T-cell (primary cell): ENCODE results near the gene UCHL5. TPM values are rescaled to one million over a fixed set of nuclear protein-coding genes. Genes with fewer than 3 reads are reported as not detected.

ENCODE experiments used
- ATAC-seq, 4 experiments: fragments of 200-7000 bp in 3 of 4; fragments of 150-1000 bp in 1 of 4; cut with Tn5 transposase; replicated peaks in 1 of 4; 1 replicate in 3 of 4; 2 replicates in 1 of 4; pipeline ENCODE4 v1.10.0; 2021; ENCODE audit warnings: moderate library complexity in 3 of 4, mild to moderate bottlenecking in 2 of 4, moderate number of reproducible peaks in 1 of 4
- CTCF ChIA-PET, 2 donors: fragments of 300-600 bp; sonication (Branson Sonifier 250); formaldehyde crosslinking; loops; one replicate each; lab custom pipeline; 2022; ENCODE audit warnings: antibody characterized with exemption in 2 of 2; lab: Charles Lee
- POLR2A ChIA-PET, 2 donors: fragments of 300-600 bp; sonication (Branson Sonifier 250); formaldehyde crosslinking; loops; one replicate each; lab custom pipeline; 2022; ENCODE audit warnings: antibody characterized with exemption in 2 of 2; lab: Charles Lee
- DNase-seq, 35 experiments: peaks; one replicate each; pipeline versions ENCODE4 v3.0.0 to v3.0.0-alpha.2; 2013 to 2023
- H3K27ac ChIP-seq: one replicate; pipeline ENCODE4 v1.5.1; 2013; ENCODE audit warnings: low read length
- H3K27me3 ChIP-seq, 2 experiments: replicated peaks in 1 of 2; 1 replicate in 1 of 2; 2 replicates in 1 of 2; pipeline versions ENCODE4 v1.6.1 to v1.7.0; 2013; ENCODE audit warnings: low read length in 1 of 2, mixed read lengths in 1 of 2; ENCODE audit not compliant: control insufficient read depth in 2 of 2, insufficient read depth in 2 of 2; ENCODE audit errors: extremely low read depth in 1 of 2
- H3K36me3 ChIP-seq, 2 donors: 1 replicate in 1 of 2; 2 replicates in 1 of 2; pipeline versions ENCODE4 v1.6.1 to v1.7.0; 2013; ENCODE audit warnings: low read length in 1 of 2; ENCODE audit not compliant: control insufficient read depth in 2 of 2, insufficient read depth in 1 of 2; ENCODE audit errors: extremely low read depth in 1 of 2
- H3K4me1 ChIP-seq, 2 experiments: 1 replicate in 1 of 2; 2 replicates in 1 of 2; pipeline versions ENCODE4 v1.6.1 to v1.7.0; 2013; ENCODE audit warnings: low read length in 2 of 2, mixed read lengths in 1 of 2; ENCODE audit not compliant: insufficient read depth in 2 of 2, control insufficient read depth in 1 of 2; ENCODE audit errors: extremely low read depth in 1 of 2
- H3K4me3 ChIP-seq, 2 donors: 1 replicate in 1 of 2; 2 replicates in 1 of 2; pipeline versions ENCODE4 v1.5.1 to v1.7.0; 2013; ENCODE audit warnings: mild to moderate bottlenecking in 2 of 2, low read length in 1 of 2, moderate library complexity in 1 of 2; ENCODE audit not compliant: control insufficient read depth in 1 of 2; ENCODE audit errors: extremely low read depth in 1 of 2
- H3K9me3 ChIP-seq: 2 replicates; pipeline ENCODE4 v1.7.0; 2013
- H3K27ac Mint-ChIP-seq, 2 donors: one replicate each; pipeline ENCODE4 v1.8.0; 2020 to 2021; ENCODE audit warnings: mild to moderate bottlenecking in 2 of 2, mixed read lengths in 2 of 2
- H3K27me3 Mint-ChIP-seq, 2 donors: one replicate each; pipeline ENCODE4 v1.8.0; 2021 to 2022; ENCODE audit warnings: mixed read lengths in 2 of 2
- H3K36me3 Mint-ChIP-seq: one replicate; pipeline ENCODE4 v1.8.0; 2021; ENCODE audit warnings: mixed read lengths
- H3K4me1 Mint-ChIP-seq, 3 donors: one replicate each; pipeline ENCODE4 v1.8.0; 2020 to 2022; ENCODE audit warnings: mixed read lengths in 3 of 3, mild to moderate bottlenecking in 1 of 3
- H3K4me3 Mint-ChIP-seq, 3 donors: one replicate each; pipeline ENCODE4 v1.8.0; 2020 to 2022; ENCODE audit warnings: mild to moderate bottlenecking in 3 of 3, mixed read lengths in 3 of 3, moderate library complexity in 3 of 3
- H3K9me3 Mint-ChIP-seq, 3 donors: one replicate each; pipeline ENCODE4 v1.8.0; 2020 to 2022; ENCODE audit warnings: mixed read lengths in 3 of 3
- WGBS: methylation state at CpG from one replicate; pipeline ENCODE4 v1.1.5; 2013; ENCODE audit warnings: missing lambda C conversion rate; ENCODE audit not compliant: insufficient coverage; 5-methylcytosine and 5-hydroxymethylcytosine counted together
- total RNA-seq, 35 experiments: library from RNA in 6 of 35; stranded (reverse) in 6 of 35; fragments of 120-200 nt in 1 of 35; gene quantifications; one replicate each; pipeline versions ENCODE4 v1.2.1 to v1.2.4 and lab custom pipeline; 2013 to 2026

UCHL5 gene
- total RNA-seq, 5 donors from 2014 or later (not counting 1 experiment from before 2014, with no cell fraction given) = 20.8 to 32.2 (median 27.1) TPM

GRCh38 chr1:192973202-192973601 lies 86.0 kb downstream of the UCHL5 start:
- H3K36me3 ChIP-seq = no peaks in the 10 kb centered on the region
- no peak overlapping the region for H3K4me3 ChIP-seq
- Mint-ChIP-seq H3K36me3 (peaks cover 3% of the 10 kb centered on the region), H3K4me1 (no peaks in the 10 kb centered on the region), H3K4me3 (no peak overlapping the region), H3K27ac (no peak overlapping the region), H3K9me3 (no peaks in the 10 kb centered on the region), H3K27me3 (no peaks in the 10 kb centered on the region)
- no peaks in the 10 kb centered on the region for H3K9me3 ChIP-seq
- no peaks in the 10 kb centered on the region for H3K27me3 ChIP-seq
- H3K4me1 ChIP-seq = no peaks in the 10 kb centered on the region
- POLR2A ChIA-PET = interaction anchor here in 1 of 2 donors (0.6 kb wide), 1 partner anchor 46 kb away, joined by 5 read pairs; no protein-coding TSS in a partner anchor
- CTCF ChIA-PET = interaction anchor here in 1 of 2 donors (0.6 kb wide), 1 partner anchor 498 kb away, joined by 3 read pairs; no protein-coding TSS in a partner anchor
- no peak overlapping the region for H3K27ac ChIP-seq
- no peak for DNase-seq
- no CpG with 5 or more reads among the region's 1 CpG for WGBS
- ATAC-seq = no peak

- H3K36me3 Mint-ChIP-seq = no peaks in the 10 kb centered on the region
- WGBS = no CpG with 5 or more reads among the region's 1 CpG
- no peak overlapping the region for H3K27ac Mint-ChIP-seq
- H3K4me3 Mint-ChIP-seq = no peak overlapping the region
- no peaks in the 10 kb centered on the region for H3K27me3 Mint-ChIP-seq
- no peaks in the 10 kb centered on the region for H3K9me3 Mint-ChIP-seq
- DNase-seq = no peak
- H3K27me3 ChIP-seq = no peaks in the 10 kb centered on the region
- ATAC-seq = no peak
- CTCF ChIA-PET = no interaction called here
- H3K4me3 ChIP-seq = no peak overlapping the region
- H3K9me3 ChIP-seq = no peaks in the 10 kb centered on the region
- H3K4me1 Mint-ChIP-seq = no peaks in the 10 kb centered on the region
- POLR2A ChIA-PET = no interaction called here
- no peaks in the 10 kb centered on the region for H3K4me1 ChIP-seq
- H3K27ac ChIP-seq = no peak overlapping the region
- H3K36me3 ChIP-seq = no peaks in the 10 kb centered on the region
Measured at GRCh38 chr1:192969091-192969490, 90.1 kb downstream of the UCHL5 start.

- Histone ChIP-seq H3K27ac (no peak overlapping the region), H3K4me1 (no peaks in the 10 kb centered on the region), H3K36me3 (no peaks in the 10 kb centered on the region), H3K27me3 (no peaks in the 10 kb centered on the region), H3K4me3 (no peak overlapping the region), H3K9me3 (no peaks in the 10 kb centered on the region)
- POLR2A ChIA-PET = no interaction called here
- Mint-ChIP-seq H3K4me3 (no peak overlapping the region), H3K4me1 (no peaks in the 10 kb centered on the region), H3K27ac (no peak overlapping the region), H3K9me3 (no peaks in the 10 kb centered on the region), H3K27me3 (no peaks in the 10 kb centered on the region), H3K36me3 (no peaks in the 10 kb centered on the region)
- no peak for ATAC-seq
- CTCF ChIA-PET = no interaction called here
- DNase-seq = no peak
Measured at GRCh38 chr1:192968323-192968722, 90.8 kb downstream of the UCHL5 start.

- Mint-ChIP-seq H3K36me3 (no peaks in the 10 kb centered on the region), H3K4me3 (no peak overlapping the region), H3K4me1 (peaks cover 0 to under 1% (median 0%) of the 10 kb centered on the region in 3 donors), H3K27me3 (no peaks in the 10 kb centered on the region), H3K27ac (no peak overlapping the region), H3K9me3 (no peaks in the 10 kb centered on the region)
- CTCF ChIA-PET = no interaction called here
- no peak for DNase-seq
- no peak overlapping the region for H3K27ac ChIP-seq
- no peak for ATAC-seq
- H3K27me3 ChIP-seq = no peaks in the 10 kb centered on the region
- H3K9me3 ChIP-seq = no peaks in the 10 kb centered on the region
- no CpG with 5 or more reads among the region's 1 CpG for WGBS
- H3K4me3 ChIP-seq = no peak overlapping the region
- H3K4me1 ChIP-seq = peaks cover 0 to 2% of the 10 kb centered on the region in 2 experiments
- no peaks in the 10 kb centered on the region for H3K36me3 ChIP-seq
- POLR2A ChIA-PET = no interaction called here
Measured at GRCh38 chr1:192967901-192968300, 91.3 kb downstream of the UCHL5 start.

- ChIA-PET CTCF (no interaction called here), POLR2A (no interaction called here)
- Histone ChIP-seq H3K27me3 (no peaks in the 10 kb centered on the region), H3K4me1 (peaks cover 0 to 2% of the 10 kb centered on the region in 2 experiments), H3K4me3 (no peak overlapping the region), H3K36me3 (no peaks in the 10 kb centered on the region), H3K9me3 (no peaks in the 10 kb centered on the region), H3K27ac (no peak overlapping the region)
- Mint-ChIP-seq H3K27ac (no peak overlapping the region), H3K9me3 (no peaks in the 10 kb centered on the region), H3K36me3 (no peaks in the 10 kb centered on the region), H3K4me3 (no peak overlapping the region), H3K27me3 (no peaks in the 10 kb centered on the region), H3K4me1 (peaks cover 0 to 4% (median 0%) of the 10 kb centered on the region in 3 donors)
- 100% methylated on average over 1 of the region's 2 CpGs for WGBS
- no peak for DNase-seq
- no peak for ATAC-seq
Measured at GRCh38 chr1:192967211-192967877, 91.8 kb downstream of the UCHL5 start.

GRCh38 chr1:192966073-192966472 lies 93.1 kb downstream of the UCHL5 start:
- Mint-ChIP-seq H3K9me3 (no peaks in the 10 kb centered on the region), H3K36me3 (no peaks in the 10 kb centered on the region), H3K4me1 (peaks cover 0 to 4% (median 0%) of the 10 kb centered on the region in 3 donors), H3K4me3 (no peak overlapping the region), H3K27ac (no peak overlapping the region), H3K27me3 (no peaks in the 10 kb centered on the region)
- H3K4me3 ChIP-seq = no peak overlapping the region
- ChIA-PET CTCF (no interaction called here), POLR2A (no interaction called here)
- no peaks in the 10 kb centered on the region for H3K36me3 ChIP-seq
- DNase-seq (no peak), ATAC-seq (no peak)
- H3K27ac ChIP-seq = no peak overlapping the region
- peaks cover 0 to 2% of the 10 kb centered on the region in 2 experiments for H3K4me1 ChIP-seq
- H3K9me3 ChIP-seq = no peaks in the 10 kb centered on the region
- no peaks in the 10 kb centered on the region for H3K27me3 ChIP-seq
- WGBS = 57% methylated on average over 1 of the region's 2 CpGs
